Muscle of back (tissue), 11 donors: ENCODE results near the gene MYO1B. TPM values are rescaled to one million over a fixed set of nuclear protein-coding genes. Genes with fewer than 3 reads are reported as not detected.

Experiments
- DNase-seq, 3 donors: peaks; one replicate each; pipeline versions ENCODE4 v3.0.0 to v3.0.0-alpha.2; 2013
- polyA plus RNA-seq, 10 donors: library from polyadenylated mRNA; unstranded; fragments of 120-200 nt; gene quantifications; one replicate each; pipeline ENCODE4 v1.2.1, GENCODE V29; 2013; ENCODE audit not compliant: insufficient read length in 10 of 10

Gene MYO1B
- polyA plus RNA-seq, 10 donors = 60.1 to 111 (median 85.2) TPM

GRCh38 chr2:191319186-191319585 lies 74.0 kb downstream of the MYO1B start:
- no peak for DNase-seq

- DNase-seq = no peak
These were observed 75.7 kb downstream of the MYO1B start for GRCh38 chr2:191320881-191321280.

- peak in 2 of 3 donors; percentile 50 to 62 for DNase-seq
These were observed 76.9 kb downstream of the MYO1B start for GRCh38 chr2:191321861-191322662.

GRCh38 chr2:191322828-191323506 lies 77.8 kb downstream of the MYO1B start:
- DNase-seq = no peak

- no peak for DNase-seq
These were observed 80.6 kb downstream of the MYO1B start for GRCh38 chr2:191325651-191326365.

GRCh38 chr2:191327484-191327883 lies 82.3 kb downstream of the MYO1B start:
- no peak for DNase-seq

GRCh38 chr2:191328150-191328809 lies 83.1 kb downstream of the MYO1B start:
- DNase-seq = no peak

- DNase-seq = no peak
These were observed 84.6 kb downstream of the MYO1B start for GRCh38 chr2:191329841-191330240.

- DNase-seq = peak in 1 of 3 donors; percentile 95
These were observed 88.7 kb downstream of the MYO1B start for GRCh38 chr2:191333911-191334357.

- no peak for DNase-seq
These were observed 90.8 kb downstream of the MYO1B start for GRCh38 chr2:191335875-191336464.

GRCh38 chr2:191341436-191341835 lies 96.2 kb downstream of the MYO1B start:
- DNase-seq = no peak

- no peak for DNase-seq
These were observed 98.7 kb downstream of the MYO1B start for GRCh38 chr2:191343796-191344338.

- DNase-seq = no peak
These were observed 100.6 kb downstream of the MYO1B start for GRCh38 chr2:191345788-191346187.

GRCh38 chr2:191347154-191347553 lies 102.0 kb downstream of the MYO1B start:
- no peak for DNase-seq

GRCh38 chr2:191347881-191348280 lies 102.7 kb downstream of the MYO1B start:
- no peak for DNase-seq

- DNase-seq = no peak
These were observed 104.8 kb downstream of the MYO1B start for GRCh38 chr2:191349990-191350389.

- DNase-seq = no peak
These were observed 105.6 kb downstream of the MYO1B start for GRCh38 chr2:191350826-191351225.

GRCh38 chr2:191351298-191351697 lies 106.1 kb downstream of the MYO1B start:
- DNase-seq = peak in 1 of 3 donors; percentile 33

- no peak for DNase-seq
These were observed 106.7 kb downstream of the MYO1B start for GRCh38 chr2:191351921-191352320.

- DNase-seq = peak in 1 of 3 donors; percentile 57
These were observed 107.3 kb downstream of the MYO1B start for GRCh38 chr2:191352536-191352935.

GRCh38 chr2:191355170-191355758 lies 110.1 kb downstream of the MYO1B start:
- no peak for DNase-seq
